WTC11 (cell line): Measurements from ENCODE around the gene SERPINE1.

Experiments
- CTCF ChIP-seq: fragments of 200-600 bp; IDR thresholded peaks from 2 replicates; pipeline ENCODE4 v1.8.0; 2022; ENCODE audit warnings: antibody characterized with exemption
- USF2 ChIP-seq: sonication (generic); formaldehyde crosslinking; IDR thresholded peaks from 2 replicates; pipeline ENCODE4 v1.8.1; 2023; ENCODE audit warnings: mild to moderate bottlenecking, missing genetic modification reagents, moderate library complexity
- ZNF425 ChIP-seq: fragments of 250-450 bp; sonication (Bioruptor Pico); conservative IDR thresholded peaks from 2 replicates; pipeline ENCODE4 v1.9.0; 2021; ENCODE audit warnings: mild to moderate bottlenecking
- ZNF512 ChIP-seq: sonication (generic); formaldehyde crosslinking; IDR thresholded peaks from 2 replicates; pipeline ENCODE4 v1.8.1; 2022; ENCODE audit warnings: missing genetic modification reagents, borderline replicate concordance

- no peak for TF ChIP-seq CTCF
- no peak for TF ChIP-seq ZNF512 (CRISPR knock-in tag)
- no peak for TF ChIP-seq ZNF425
- TF ChIP-seq USF2 (CRISPR knock-in tag): no peak
Observed at GRCh38 chr7:101161692-101162471, 35.0 kb downstream of the SERPINE1 start.
